Thymus (tissue), 11 donors: ENCODE data around the gene RP2. TPM values are rescaled to one million over a fixed set of nuclear protein-coding genes. Genes with fewer than 3 reads are reported as not detected.

ENCODE experiments used
- DNase-seq, 9 donors: peaks; one replicate each; pipeline ENCODE4 v3.0.0-alpha.2; 2013; ENCODE audit warnings: low spot score in 9 of 9, low read depth in 6 of 9, missing footprints in 1 of 9
- H3K27ac ChIP-seq, 2 donors: one replicate each; pipeline ENCODE4 v1.5.1; 2013; ENCODE audit warnings: control low read depth in 1 of 2, low read depth in 1 of 2, low read length in 1 of 2, mild to moderate bottlenecking in 1 of 2, moderate library complexity in 1 of 2
- H3K27me3 ChIP-seq, 2 donors: one replicate each; pipeline ENCODE4 v1.5.1; 2013; ENCODE audit warnings: low read length in 1 of 2; ENCODE audit not compliant: control insufficient read depth in 2 of 2, insufficient read depth in 1 of 2
- H3K36me3 ChIP-seq, 2 donors: one replicate each; pipeline ENCODE4 v1.5.1; 2013; ENCODE audit warnings: low read length in 1 of 2, mild to moderate bottlenecking in 1 of 2, moderate library complexity in 1 of 2; ENCODE audit not compliant: control insufficient read depth in 2 of 2, insufficient read depth in 2 of 2
- H3K4me1 ChIP-seq, 2 donors: one replicate each; pipeline ENCODE4 v1.5.1; 2013; ENCODE audit warnings: low read length in 2 of 2; ENCODE audit not compliant: control insufficient read depth in 2 of 2, insufficient read depth in 2 of 2
- H3K4me3 ChIP-seq, 2 donors: one replicate each; pipeline ENCODE4 v1.5.1; 2013; ENCODE audit warnings: low read length in 2 of 2, control low read depth in 1 of 2, mild to moderate bottlenecking in 1 of 2
- H3K9me3 ChIP-seq, 2 donors: one replicate each; pipeline ENCODE4 v1.5.1; 2013; ENCODE audit warnings: low read length in 1 of 2, mild to moderate bottlenecking in 1 of 2; ENCODE audit not compliant: control insufficient read depth in 2 of 2, insufficient read depth in 1 of 2
- WGBS: extraction: QIAGEN DNeasy Blood & Tissue Kit; methylation state at CpG from one replicate; pipeline ENCODE4 v1.1.7; 2013; 5-methylcytosine and 5-hydroxymethylcytosine counted together
- polyA plus RNA-seq: library from polyadenylated mRNA; stranded (reverse); fragments of 200-250 nt; gene quantifications from one replicate; pipeline ENCODE4 v1.2.3, GENCODE V29; 2013
- total RNA-seq: library from RNA; stranded (reverse); fragments of 120-200 nt; gene quantifications from one replicate; pipeline ENCODE4 v1.2.4, GENCODE V29; 2013
- donor health status: healthy.

The RP2 gene
- total and polyA plus RNA-seq, 2 donors = 7.9 to 8.5 TPM

- no peaks in the 10 kb centered on the region for H3K36me3 ChIP-seq
- WGBS = 8% methylated on average over 1 of the region's 1 CpG
- peaks cover 0 to 3% of the 10 kb centered on the region in 2 donors for H3K4me1 ChIP-seq
- H3K27ac ChIP-seq = no peak overlapping the region
- no peaks in the 10 kb centered on the region for H3K9me3 ChIP-seq
- DNase-seq = no peak
- H3K4me3 ChIP-seq = peak overlapping the region in 1 of 2 donors; percentile 79
- H3K27me3 ChIP-seq = no peaks in the 10 kb centered on the region
Measured at GRCh38 chrX:46838486-46838870, 1.6 kb downstream of the RP2 start.

DNA sequence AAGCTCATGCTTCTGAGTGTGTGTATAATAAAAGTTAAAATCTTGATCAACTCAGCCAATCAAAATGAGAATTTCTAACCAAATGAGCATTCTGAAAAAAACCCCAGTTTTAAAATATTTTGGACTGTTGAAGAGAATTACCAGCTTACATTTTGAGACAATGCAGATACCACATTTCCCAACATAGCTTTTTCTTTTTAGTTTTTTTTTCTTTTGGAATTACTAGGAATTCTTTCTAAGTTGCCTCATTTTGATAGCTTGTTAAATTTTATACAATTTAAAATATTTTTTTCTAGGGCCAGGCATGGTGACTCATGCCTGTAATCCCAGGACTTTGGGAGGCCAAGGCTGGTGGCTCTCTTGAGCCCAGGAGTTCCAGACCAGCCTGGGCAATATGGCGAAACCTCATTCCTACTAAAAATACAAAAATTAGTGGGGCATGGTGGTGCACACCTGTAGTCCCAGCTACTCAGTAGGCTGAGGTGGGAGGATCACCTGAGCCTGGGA is 2.2 kb downstream of the RP2 start:
- H3K4me1 ChIP-seq = peaks cover 0 to 3% of the 10 kb centered on the region in 2 donors
- no peaks in the 10 kb centered on the region for H3K36me3 ChIP-seq
- no peaks in the 10 kb centered on the region for H3K9me3 ChIP-seq
- DNase-seq = no peak
- no peaks in the 10 kb centered on the region for H3K27me3 ChIP-seq
- no peak overlapping the region for H3K27ac ChIP-seq
- no peak overlapping the region for H3K4me3 ChIP-seq
- WGBS = 97% methylated on average over 1 of the region's 1 CpG

- H3K27ac ChIP-seq = no peak overlapping the region
- H3K36me3 ChIP-seq = no peaks in the 10 kb centered on the region
- WGBS = 95% methylated on average over 1 of the region's 1 CpG
- no peaks in the 10 kb centered on the region for H3K27me3 ChIP-seq
- no peak for DNase-seq
- no peak overlapping the region for H3K4me3 ChIP-seq
- H3K9me3 ChIP-seq = no peaks in the 10 kb centered on the region
- peaks cover 0 to 3% of the 10 kb centered on the region in 2 donors for H3K4me1 ChIP-seq
Measured at GRCh38 chrX:46840946-46841345, 4.1 kb downstream of the RP2 start.

GRCh38 chrX:46841346-46841745 is 4.5 kb downstream of the RP2 start:
- DNase-seq = no peak

DNA sequence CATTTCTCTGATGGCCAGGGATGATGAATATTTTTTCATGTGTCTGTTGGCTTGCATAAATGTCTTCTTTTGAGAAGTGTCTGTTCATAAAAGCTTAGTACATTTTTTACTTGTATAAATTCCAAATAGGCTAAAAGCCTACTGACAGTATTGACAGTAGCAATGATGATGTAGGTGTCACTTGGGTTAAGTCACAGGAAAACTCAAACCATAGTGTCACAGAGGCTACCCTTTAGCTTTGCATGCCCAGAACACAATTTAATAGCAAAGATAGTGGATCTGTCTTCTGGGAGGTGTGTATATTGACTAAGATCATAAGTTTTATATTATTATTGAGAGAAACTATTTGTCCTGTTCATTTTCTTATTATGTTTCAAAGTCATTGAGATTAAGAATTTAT is 8.1 kb downstream of the RP2 start:
- Histone ChIP-seq H3K4me1 (no peaks in the 10 kb centered on the region), H3K36me3 (no peaks in the 10 kb centered on the region), H3K27me3 (no peaks in the 10 kb centered on the region), H3K27ac (no peak overlapping the region), H3K4me3 (no peak overlapping the region), H3K9me3 (no peaks in the 10 kb centered on the region)
- no peak for DNase-seq

More at GRCh38 chrX:46841346-46841745, 4.5 kb downstream of the RP2 start:
- Histone ChIP-seq H3K27me3 (no peaks in the 10 kb centered on the region), H3K4me1 (peaks cover 0 to 1% of the 10 kb centered on the region in 2 donors), H3K9me3 (no peaks in the 10 kb centered on the region), H3K27ac (no peak overlapping the region), H3K36me3 (no peaks in the 10 kb centered on the region), H3K4me3 (no peak overlapping the region)
- 92% methylated on average over 1 of the region's 1 CpG for WGBS

DNA sequence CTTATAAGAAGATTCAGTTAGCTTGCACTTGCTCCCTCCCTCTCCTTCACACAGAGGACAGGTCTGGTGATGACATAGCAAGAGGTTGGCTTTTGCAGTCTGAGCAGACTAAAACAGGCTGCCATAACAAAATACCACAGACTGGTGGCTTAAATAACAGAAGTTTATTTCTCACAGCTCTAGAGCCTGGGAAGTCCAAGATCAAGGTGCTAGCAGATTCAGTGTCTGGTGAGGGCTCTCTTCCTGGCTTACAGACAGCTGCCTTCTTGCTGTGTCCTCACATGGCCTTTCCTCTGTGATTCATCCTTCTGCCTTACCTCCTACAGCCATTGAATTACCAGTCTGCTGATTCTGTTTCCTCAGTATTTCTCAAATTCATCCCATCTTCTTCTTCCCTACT is 13.1 kb downstream of the RP2 start:
- Histone ChIP-seq H3K9me3 (no peaks in the 10 kb centered on the region), H3K36me3 (peaks cover 0 to 3% of the 10 kb centered on the region in 2 donors), H3K27me3 (no peaks in the 10 kb centered on the region), H3K4me3 (no peak overlapping the region), H3K4me1 (no peaks in the 10 kb centered on the region), H3K27ac (no peak overlapping the region)
- no peak for DNase-seq

GRCh38 chrX:46850771-46851170 is 13.9 kb downstream of the RP2 start:
- H3K36me3 ChIP-seq = peaks cover 0 to 5% of the 10 kb centered on the region in 2 donors
- H3K4me3 ChIP-seq = no peak overlapping the region
- H3K27ac ChIP-seq = no peak overlapping the region
- H3K4me1 ChIP-seq = no peaks in the 10 kb centered on the region
- DNase-seq = no peak
- WGBS = 98% methylated on average over 1 of the region's 1 CpG
- no peaks in the 10 kb centered on the region for H3K27me3 ChIP-seq
- no peaks in the 10 kb centered on the region for H3K9me3 ChIP-seq

DNA sequence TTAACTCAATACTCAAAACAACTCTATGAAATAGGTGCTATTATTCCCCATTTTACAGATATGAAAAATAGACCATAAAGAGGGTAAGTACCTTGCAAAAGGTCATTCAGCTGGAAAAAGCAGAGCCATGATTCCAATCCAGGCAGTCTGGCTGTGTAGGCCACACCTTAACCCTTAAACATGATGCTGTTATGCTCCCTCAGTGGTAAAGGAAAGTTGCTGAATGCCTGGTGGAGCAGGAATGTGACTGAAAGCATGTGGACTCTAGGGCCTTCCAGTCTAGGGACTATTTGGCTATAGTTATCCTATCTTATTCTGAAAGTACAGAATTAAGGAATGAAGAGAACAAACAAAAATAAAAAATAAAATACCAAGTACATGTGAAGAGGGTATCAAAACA is 19.6 kb downstream of the RP2 start:
- DNase-seq = no peak
- Histone ChIP-seq H3K27me3 (no peaks in the 10 kb centered on the region), H3K36me3 (peaks cover 0 to 5% of the 10 kb centered on the region in 2 donors)

DNA sequence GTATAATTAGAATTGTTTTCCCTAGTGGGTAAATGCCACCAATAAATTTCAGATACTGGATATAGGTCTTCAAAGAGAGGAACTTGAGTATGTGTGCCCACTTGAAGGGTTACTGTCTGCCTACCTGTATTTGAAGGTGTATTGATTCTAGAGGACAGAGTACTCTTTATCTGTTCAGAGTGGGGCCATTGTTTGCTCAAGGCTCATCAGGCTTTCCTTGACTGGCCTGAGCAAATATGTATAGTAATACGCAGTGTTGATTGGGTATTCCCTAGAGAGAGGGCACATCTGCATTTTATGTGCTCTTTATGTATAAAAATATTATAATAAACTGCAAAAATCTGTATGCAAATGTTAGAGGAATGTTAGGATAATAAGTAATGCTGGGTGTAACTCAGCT is 23.7 kb downstream of the RP2 start:
- DNase-seq = no peak
- H3K9me3 ChIP-seq = no peaks in the 10 kb centered on the region
- H3K4me3 ChIP-seq = no peak overlapping the region
- no peak overlapping the region for H3K27ac ChIP-seq
- H3K4me1 ChIP-seq = no peaks in the 10 kb centered on the region
- 100% methylated on average over 1 of the region's 1 CpG for WGBS
- H3K36me3 ChIP-seq = no peaks in the 10 kb centered on the region
- H3K27me3 ChIP-seq = no peaks in the 10 kb centered on the region

More for the DNA sequence above, 19.6 kb downstream of the RP2 start:
- Histone ChIP-seq H3K27ac (no peak overlapping the region), H3K4me1 (no peaks in the 10 kb centered on the region), H3K4me3 (no peak overlapping the region), H3K9me3 (no peaks in the 10 kb centered on the region)

- Histone ChIP-seq H3K27me3 (no peaks in the 10 kb centered on the region), H3K4me3 (no peak overlapping the region), H3K4me1 (no peaks in the 10 kb centered on the region), H3K27ac (no peak overlapping the region), H3K36me3 (no peaks in the 10 kb centered on the region), H3K9me3 (no peaks in the 10 kb centered on the region)
- no peak for DNase-seq
- WGBS = 96% methylated on average over 2 of the region's 2 CpGs
Measured at GRCh38 chrX:46863072-46863471, 26.2 kb downstream of the RP2 start.
